ENCODE measurements around the gene CD58.

The CD58 gene

GRCh38 chr1:116578581-116578980, 7.8 kb upstream of the CD58 start:
- ChIA-PET POLR2A (no interaction called here), CTCF (interaction anchor here (6.9 kb wide), 1 partner anchor 17 kb away, joined by 55 read pairs; no protein-coding TSS in a partner anchor)
- no peak for DNase-seq (ENCODE audit: extremely low spot score)
- no peak for TF ChIP-seq CTCF (IDR thresholded peaks at IDR 0.05; ENCODE audit: control extremely low read depth, extremely low read depth, low read depth, missing control alignments)

GRCh38 chr1:116577759-116578314, 7.0 kb upstream of the CD58 start:
- no peak for TF ChIP-seq CTCF (IDR thresholded peaks at IDR 0.05; ENCODE audit: control extremely low read depth, extremely low read depth, low read depth, missing control alignments)
- no peak for DNase-seq (ENCODE audit: extremely low spot score)
- ChIA-PET POLR2A (no interaction called here), CTCF (interaction anchor here (0.6 to 6.9 kb wide), 4 partner anchors 10 to 95 kb away, joined by 3 to 55 read pairs (median 4); no protein-coding TSS in a partner anchor)

- peak; percentile 76 for DNase-seq (ENCODE audit: extremely low spot score)
- POLR2A ChIA-PET, result interaction anchor here (1.1 kb wide), 1 partner anchor 70 kb away, joined by 3 read pairs; no protein-coding TSS in a partner anchor
- CTCF ChIA-PET, result interaction anchor here (0.6 to 6.9 kb wide), 41 partner anchors 10 to 554 kb away, joined by 3 to 55 read pairs (median 4); partner anchors contain the start of genes IGSF3 and TTF2
- peak; percentile 88 for TF ChIP-seq CTCF (IDR thresholded peaks at IDR 0.05; ENCODE audit: control extremely low read depth, extremely low read depth, low read depth, missing control alignments)
Measured at GRCh38 chr1:116574581-116575291, 3.9 kb upstream of the CD58 start.

- CTCF ChIA-PET, result interaction anchor here (1.1 to 4.0 kb wide), 23 partner anchors 11 to 555 kb away, joined by 3 to 55 read pairs (median 4); partner anchors contain the start of genes IGSF3 and TTF2
Measured at GRCh38 chr1:116573431-116574095, 2.7 kb upstream of the CD58 start.

GRCh38 chr1:116572771-116573430, 2.1 kb upstream of the CD58 start:
- no peak for TF ChIP-seq CTCF (IDR thresholded peaks at IDR 0.05; ENCODE audit: control extremely low read depth, extremely low read depth, low read depth, missing control alignments)
- POLR2A ChIA-PET, result interaction anchor here (0.7 kb wide), 1 partner anchor 16 kb away, joined by 3 read pairs; no protein-coding TSS in a partner anchor
- CTCF ChIA-PET, result interaction anchor here (0.9 to 4.0 kb wide), 11 partner anchors 12 to 487 kb away, joined by 3 to 55 read pairs (median 6); partner anchors contain the start of gene TTF2
- DNase-seq (ENCODE audit: extremely low spot score), result no peak

More at GRCh38 chr1:116573431-116574095, 2.7 kb upstream of the CD58 start:
- no peak for DNase-seq (ENCODE audit: extremely low spot score)
- POLR2A ChIA-PET, result interaction anchor here (1.1 kb wide), 1 partner anchor 69 kb away, joined by 3 read pairs; no protein-coding TSS in a partner anchor
- no peak for TF ChIP-seq CTCF (IDR thresholded peaks at IDR 0.05; ENCODE audit: control extremely low read depth, extremely low read depth, low read depth, missing control alignments)

All from GM10248 (cell line).